A673 (cell line): ENCODE results near the gene DDX54. TPM values are rescaled to one million over a fixed set of nuclear protein-coding genes. Genes with fewer than 3 reads are reported as not detected.

Experiments used
- BruUV-seq: library from RNA; stranded (reverse); fragments of 400-500 nt; replicated peaks from 2 replicates; lab custom pipeline; 2021; lab: Mats Ljungman, UMichigan
- CTCF ChIA-PET: fragments of 300-600 bp; sonication (Branson Sonifier 250); formaldehyde crosslinking; loops from one replicate; lab custom pipeline; 2022; ENCODE audit warnings: antibody characterized with exemption; lab: Charles Lee
- POLR2A ChIA-PET: fragments of 300-600 bp; sonication (Branson Sonifier 250); formaldehyde crosslinking; loops from one replicate; lab custom pipeline; 2022; ENCODE audit warnings: antibody characterized with exemption; ENCODE audit not compliant: low non-redundant PET; lab: Charles Lee
- DNase-seq: peaks from one replicate; pipeline ENCODE4 v3.0.0-alpha.2; 2015; ENCODE audit warnings: low spot score
- H3K27ac ChIP-seq: fragments of 200-600 bp; sonication (generic); 2 replicates; pipeline ENCODE4 v1.5.1; 2016; ENCODE audit warnings: mixed run types, low read depth, mild to moderate bottlenecking, mixed read lengths, antibody characterized with exemption, low read length; ENCODE audit not compliant: poor library complexity, severe bottlenecking
- H3K27me3 ChIP-seq: fragments of 200-600 bp; sonication (generic); replicated peaks from 2 replicates; pipeline ENCODE4 v1.6.1; 2017; ENCODE audit warnings: mixed run types, low read depth, mild to moderate bottlenecking, mixed read lengths, antibody characterized with exemption, low read length; ENCODE audit not compliant: insufficient read depth, poor library complexity
- H3K36me3 ChIP-seq: fragments of 200-600 bp; sonication (generic); 2 replicates; pipeline ENCODE4 v1.6.1; 2016; ENCODE audit warnings: mixed run types, mild to moderate bottlenecking, mixed read lengths, antibody characterized with exemption, low read length; ENCODE audit not compliant: insufficient read depth, poor library complexity, severe bottlenecking
- H3K4me1 ChIP-seq: fragments of 200-600 bp; sonication (generic); 2 replicates; pipeline ENCODE4 v1.6.1; 2017; ENCODE audit warnings: mixed run types, mild to moderate bottlenecking, mixed read lengths, antibody characterized with exemption, low read length; ENCODE audit not compliant: insufficient read depth, poor library complexity, severe bottlenecking
- H3K4me3 ChIP-seq: fragments of 200-600 bp; sonication (generic); 2 replicates; pipeline ENCODE4 v1.5.1; 2016; ENCODE audit warnings: low read depth, mixed run types, mild to moderate bottlenecking, mixed read lengths, low read length; ENCODE audit not compliant: poor library complexity, severe bottlenecking
- H3K9me3 ChIP-seq: fragments of 200-600 bp; sonication (generic); 2 replicates; pipeline ENCODE4 v1.6.1; 2016; ENCODE audit warnings: mixed run types, low read depth, mild to moderate bottlenecking, mixed read lengths, antibody characterized with exemption, low read length; ENCODE audit not compliant: poor library complexity, severe bottlenecking
- EZH2 ChIP-seq: fragments of 200-600 bp; sonication (generic); IDR thresholded peaks from 2 replicates; pipeline ENCODE4 v1.6.1; 2017; ENCODE audit warnings: borderline replicate concordance, low read depth, mild to moderate bottlenecking, mixed read lengths, antibody characterized with exemption, low read length; ENCODE audit not compliant: poor library complexity, severe bottlenecking
- intact Hi-C: fragments of 100-400 bp; cut with micrococcal nuclease; formaldehyde crosslinking; loops from one replicate; pipeline ENCODE4 v1.10.0; 2022; ENCODE audit not compliant: unreplicated experiment
- total RNA-seq: library from RNA; stranded (reverse); gene quantifications from 2 replicates; pipeline ENCODE4 v1.2.3, GENCODE V29; 2021
- TF ChIP-seq, protein P1 (sequence below): fragments of 300-800, 200-600 bp; sonication (generic); conservative IDR thresholded peaks from 2 replicates; pipeline ENCODE4 v1.5.1; 2017; ENCODE audit warnings: low read depth, mild to moderate bottlenecking, antibody characterized with exemption, low read length, moderate library complexity, mixed read lengths

DDX54 gene
- total RNA-seq, 1 experiment from 2014 or later, result 116 TPM

DNA sequence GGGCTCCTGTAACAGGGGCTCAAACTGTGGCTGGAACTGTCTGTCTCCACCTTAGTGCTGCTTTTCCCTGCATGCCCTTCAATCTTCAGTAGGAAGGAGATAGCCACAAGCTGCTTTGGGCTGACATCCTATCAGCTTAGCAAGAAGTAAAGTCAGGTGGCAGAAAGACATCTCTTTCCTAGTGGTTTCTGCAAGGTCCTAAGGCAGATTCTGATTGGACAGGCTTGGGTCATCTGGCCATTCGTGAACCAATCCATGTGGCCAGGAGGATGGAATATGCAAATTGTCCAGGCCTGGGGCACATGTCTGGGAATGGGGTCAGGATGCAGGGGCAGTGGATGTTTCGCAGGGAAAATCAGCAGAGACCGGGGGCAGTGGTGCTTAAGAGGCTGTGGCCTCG, 5.5 kb upstream of the DDX54 start:
- peaks cover 17% of the 10 kb centered on the region for H3K36me3 ChIP-seq
- H3K27me3 ChIP-seq, result no peaks in the 10 kb centered on the region
- TF ChIP-seq, protein P1, sequence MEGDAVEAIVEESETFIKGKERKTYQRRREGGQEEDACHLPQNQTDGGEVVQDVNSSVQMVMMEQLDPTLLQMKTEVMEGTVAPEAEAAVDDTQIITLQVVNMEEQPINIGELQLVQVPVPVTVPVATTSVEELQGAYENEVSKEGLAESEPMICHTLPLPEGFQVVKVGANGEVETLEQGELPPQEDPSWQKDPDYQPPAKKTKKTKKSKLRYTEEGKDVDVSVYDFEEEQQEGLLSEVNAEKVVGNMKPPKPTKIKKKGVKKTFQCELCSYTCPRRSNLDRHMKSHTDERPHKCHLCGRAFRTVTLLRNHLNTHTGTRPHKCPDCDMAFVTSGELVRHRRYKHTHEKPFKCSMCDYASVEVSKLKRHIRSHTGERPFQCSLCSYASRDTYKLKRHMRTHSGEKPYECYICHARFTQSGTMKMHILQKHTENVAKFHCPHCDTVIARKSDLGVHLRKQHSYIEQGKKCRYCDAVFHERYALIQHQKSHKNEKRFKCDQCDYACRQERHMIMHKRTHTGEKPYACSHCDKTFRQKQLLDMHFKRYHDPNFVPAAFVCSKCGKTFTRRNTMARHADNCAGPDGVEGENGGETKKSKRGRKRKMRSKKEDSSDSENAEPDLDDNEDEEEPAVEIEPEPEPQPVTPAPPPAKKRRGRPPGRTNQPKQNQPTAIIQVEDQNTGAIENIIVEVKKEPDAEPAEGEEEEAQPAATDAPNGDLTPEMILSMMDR, result no peak
- no peak for TF ChIP-seq EZH2
- no TSS peak for BruUV-seq
- H3K4me3 ChIP-seq, result no peak overlapping the region
- CTCF ChIA-PET, result no interaction called here
- no peaks in the 10 kb centered on the region for H3K9me3 ChIP-seq
- H3K27ac ChIP-seq, result no peak overlapping the region
- peak; percentile 44 for DNase-seq
- POLR2A ChIA-PET, result interaction anchor here (0.6 kb wide), 1 partner anchor 172 kb away, joined by 5 read pairs; no protein-coding TSS in a partner anchor
- intact Hi-C loops, result loop anchor here (10.0 kb wide), 1 partner anchor 134 kb away; no protein-coding TSS in a partner anchor
- no peaks in the 10 kb centered on the region for H3K4me1 ChIP-seq

DNA sequence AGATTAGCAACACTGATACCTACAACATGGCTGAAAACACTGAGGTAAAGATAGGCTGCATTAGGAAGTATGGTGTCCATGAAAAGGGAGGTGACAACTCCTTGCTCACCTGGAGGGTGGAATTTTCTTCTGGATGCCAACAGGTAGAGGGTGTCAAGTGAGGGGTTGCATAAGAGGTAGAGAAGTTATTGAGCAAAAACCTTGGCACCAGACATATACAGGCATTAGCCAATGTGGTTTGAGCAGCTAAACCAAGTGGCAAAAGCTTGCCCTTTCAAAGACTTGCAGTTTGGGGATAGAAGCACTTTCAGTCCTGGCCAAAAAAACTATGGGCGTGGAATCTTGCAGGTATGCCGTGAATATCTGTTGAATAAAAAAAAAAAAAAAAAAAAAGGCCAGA, 4.1 kb upstream of the DDX54 start:
- Histone ChIP-seq H3K27ac (no peak overlapping the region), H3K27me3 (no peaks in the 10 kb centered on the region), H3K4me1 (no peaks in the 10 kb centered on the region), H3K36me3 (peaks cover 17% of the 10 kb centered on the region), H3K4me3 (no peak overlapping the region), H3K9me3 (no peaks in the 10 kb centered on the region)
- intact Hi-C loops, result no loop called here
- ChIA-PET CTCF (no interaction called here), POLR2A (no interaction called here)
- no peak for TF ChIP-seq EZH2
- TF ChIP-seq, protein P1, result no peak
- no TSS peak for BruUV-seq
- DNase-seq, result no peak

DNA sequence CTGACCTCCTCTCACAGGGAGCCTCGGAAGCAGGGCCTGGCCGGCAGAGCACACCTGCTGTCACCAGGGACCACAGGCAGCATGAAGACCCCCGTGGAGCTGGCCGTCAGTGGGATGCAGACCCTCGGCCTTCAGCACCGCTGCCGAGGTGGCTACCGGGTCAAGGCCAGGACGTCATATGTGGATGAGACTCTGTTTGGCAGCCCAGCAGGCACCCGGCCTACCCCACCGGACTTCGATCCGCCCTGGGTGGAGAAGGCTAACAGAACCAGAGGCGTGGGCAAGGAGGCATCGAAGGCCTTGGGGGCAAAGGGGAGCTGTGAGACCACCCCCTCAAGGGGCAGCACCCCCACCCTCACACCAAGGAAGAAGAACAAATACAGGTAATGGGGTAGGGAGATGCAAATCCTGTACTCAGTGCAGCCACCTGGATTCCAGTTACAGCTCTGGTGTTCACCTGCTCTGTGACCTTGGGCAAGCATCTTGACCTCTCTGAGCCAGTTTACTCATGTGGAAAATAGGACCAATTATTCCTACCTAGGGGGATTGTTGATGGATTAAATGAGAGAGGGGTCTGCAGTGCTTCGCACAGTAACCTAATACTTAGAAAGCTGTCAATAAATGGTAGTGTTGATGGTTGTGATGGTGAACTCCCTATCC, 1.5 kb upstream of the DDX54 start:
- no peak for DNase-seq
- no TSS peak for BruUV-seq
- no peaks in the 10 kb centered on the region for H3K27me3 ChIP-seq
- intact Hi-C loops, result no loop called here
- H3K4me3 ChIP-seq, result peak overlapping the region; percentile 86
- POLR2A ChIA-PET, result no interaction called here
- TF ChIP-seq, protein P1, result no peak
- no peak for TF ChIP-seq EZH2
- peaks cover 10% of the 10 kb centered on the region for H3K36me3 ChIP-seq
- no peaks in the 10 kb centered on the region for H3K4me1 ChIP-seq
- CTCF ChIA-PET, result no interaction called here
- no peaks in the 10 kb centered on the region for H3K9me3 ChIP-seq
- no peak overlapping the region for H3K27ac ChIP-seq
